Measurements from ENCODE around the gene CLIC5.

The CLIC5 gene

GRCh38 chr6:46036911-46037310 is 21.3 kb upstream of the CLIC5 start:
- DNase-seq (ENCODE audit: low read depth in 2 of 3, low spot score in 1 of 3): no peak

- DNase-seq (ENCODE audit: low read depth in 2 of 3, low spot score in 1 of 3): no peak
Measured at GRCh38 chr6:46035242-46035641, 19.6 kb upstream of the CLIC5 start.

- no peak for DNase-seq (ENCODE audit: low read depth in 2 of 3, low spot score in 1 of 3)
Measured at GRCh38 chr6:46032110-46032998, 16.7 kb upstream of the CLIC5 start.

- DNase-seq (ENCODE audit: low read depth in 2 of 3, low spot score in 1 of 3): no peak
Measured at GRCh38 chr6:46029602-46030001, 13.9 kb upstream of the CLIC5 start.

GRCh38 chr6:46026307-46026706 is 10.6 kb upstream of the CLIC5 start:
- no peak for DNase-seq (ENCODE audit: low read depth in 2 of 3, low spot score in 1 of 3)

- DNase-seq (ENCODE audit: low read depth in 2 of 3, low spot score in 1 of 3): no peak
Measured at GRCh38 chr6:46025573-46025972, 9.9 kb upstream of the CLIC5 start.

GRCh38 chr6:46024124-46024769 is 8.6 kb upstream of the CLIC5 start:
- no peak for DNase-seq (ENCODE audit: low read depth in 2 of 3, low spot score in 1 of 3)

GRCh38 chr6:46023216-46023915 is 7.7 kb upstream of the CLIC5 start:
- DNase-seq (ENCODE audit: low read depth in 2 of 3, low spot score in 1 of 3): no peak

- DNase-seq (ENCODE audit: low read depth in 2 of 3, low spot score in 1 of 3): no peak
Measured at GRCh38 chr6:46022106-46022948, 6.7 kb upstream of the CLIC5 start.

GRCh38 chr6:46017726-46018125 is 2.1 kb upstream of the CLIC5 start:
- DNase-seq (ENCODE audit: low read depth in 2 of 3, low spot score in 1 of 3): no peak

GRCh38 chr6:46016063-46016608 is 476 bp upstream of the CLIC5 start:
- DNase-seq (ENCODE audit: low read depth in 2 of 3, low spot score in 1 of 3): no peak

GRCh38 chr6:46014511-46015118 is 1.0 kb downstream of the CLIC5 start:
- peak in 1 of 3 donors; percentile 22 for DNase-seq (ENCODE audit: low read depth in 2 of 3, low spot score in 1 of 3)

- no peak for DNase-seq (ENCODE audit: low read depth in 2 of 3, low spot score in 1 of 3)
Measured at GRCh38 chr6:46014046-46014445, 1.6 kb downstream of the CLIC5 start.

GRCh38 chr6:46013639-46014038 is 2.0 kb downstream of the CLIC5 start:
- no peak for DNase-seq (ENCODE audit: low read depth in 2 of 3, low spot score in 1 of 3)

GRCh38 chr6:46012834-46013233 is 2.8 kb downstream of the CLIC5 start:
- no peak for DNase-seq (ENCODE audit: low read depth in 2 of 3, low spot score in 1 of 3)

- DNase-seq (ENCODE audit: low read depth in 2 of 3, low spot score in 1 of 3): peak in 2 of 3 donors; percentile 37 to 51
Measured at GRCh38 chr6:46011188-46012085, 4.2 kb downstream of the CLIC5 start.

- DNase-seq (ENCODE audit: low read depth in 2 of 3, low spot score in 1 of 3): no peak
Measured at GRCh38 chr6:46010771-46011170, 4.9 kb downstream of the CLIC5 start.

GRCh38 chr6:46010270-46010669 is 5.4 kb downstream of the CLIC5 start:
- no peak for DNase-seq (ENCODE audit: low read depth in 2 of 3, low spot score in 1 of 3)

- no peak for DNase-seq (ENCODE audit: low read depth in 2 of 3, low spot score in 1 of 3)
Measured at GRCh38 chr6:46002264-46002663, 13.4 kb downstream of the CLIC5 start.

Data from stimulated activated CD4-positive, alpha-beta T cell treated with anti-CD3 and anti-CD28 coated beads, Interleukin-12 subunit alpha, Interleukin-12 subunit beta, amount 100 ng/mL, for 48 hours (primary cell).